ENCODE measurements around the gene PGBD5.

Gene PGBD5

DNA sequence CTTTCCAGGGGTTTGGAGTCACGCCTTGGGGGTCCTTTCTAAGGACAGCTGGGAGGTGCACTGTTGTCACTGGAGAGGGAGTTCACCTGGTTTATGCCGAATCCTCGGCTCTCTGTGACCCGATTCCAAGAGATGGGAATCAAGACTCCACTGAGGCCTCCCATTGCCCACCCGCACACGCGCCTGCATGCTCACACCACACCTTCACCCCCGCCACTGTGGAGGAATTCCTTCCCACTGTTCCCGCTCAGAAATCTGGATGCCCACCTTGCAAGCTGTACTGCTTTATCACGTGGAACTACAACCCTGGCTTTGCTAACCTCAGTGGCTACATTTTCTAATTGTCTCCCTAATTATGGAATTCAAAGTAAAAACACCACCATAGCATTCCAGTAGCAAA, 29.2 kb downstream of the PGBD5 start:
- DNase-seq: no peak
- H3K27me3 ChIP-seq (replicated peaks): no peaks in the 10 kb centered on the region
- TF ChIP-seq, protein P1, sequence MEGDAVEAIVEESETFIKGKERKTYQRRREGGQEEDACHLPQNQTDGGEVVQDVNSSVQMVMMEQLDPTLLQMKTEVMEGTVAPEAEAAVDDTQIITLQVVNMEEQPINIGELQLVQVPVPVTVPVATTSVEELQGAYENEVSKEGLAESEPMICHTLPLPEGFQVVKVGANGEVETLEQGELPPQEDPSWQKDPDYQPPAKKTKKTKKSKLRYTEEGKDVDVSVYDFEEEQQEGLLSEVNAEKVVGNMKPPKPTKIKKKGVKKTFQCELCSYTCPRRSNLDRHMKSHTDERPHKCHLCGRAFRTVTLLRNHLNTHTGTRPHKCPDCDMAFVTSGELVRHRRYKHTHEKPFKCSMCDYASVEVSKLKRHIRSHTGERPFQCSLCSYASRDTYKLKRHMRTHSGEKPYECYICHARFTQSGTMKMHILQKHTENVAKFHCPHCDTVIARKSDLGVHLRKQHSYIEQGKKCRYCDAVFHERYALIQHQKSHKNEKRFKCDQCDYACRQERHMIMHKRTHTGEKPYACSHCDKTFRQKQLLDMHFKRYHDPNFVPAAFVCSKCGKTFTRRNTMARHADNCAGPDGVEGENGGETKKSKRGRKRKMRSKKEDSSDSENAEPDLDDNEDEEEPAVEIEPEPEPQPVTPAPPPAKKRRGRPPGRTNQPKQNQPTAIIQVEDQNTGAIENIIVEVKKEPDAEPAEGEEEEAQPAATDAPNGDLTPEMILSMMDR (IDR thresholded peaks at IDR 0.05; ENCODE audit: low read depth, low read length, missing control alignments): no peak
- H3K36me3 ChIP-seq (replicated peaks): no peaks in the 10 kb centered on the region
- H3K4me3 ChIP-seq (ENCODE audit: low read depth, low read length): no peak overlapping the region
- in situ Hi-C loops (cut with HindIII; ENCODE audit: low pct_ligation_motif_present, low sequenced_read_pairs): no loop called here
- H3K27ac ChIP-seq: no peak overlapping the region

DNA sequence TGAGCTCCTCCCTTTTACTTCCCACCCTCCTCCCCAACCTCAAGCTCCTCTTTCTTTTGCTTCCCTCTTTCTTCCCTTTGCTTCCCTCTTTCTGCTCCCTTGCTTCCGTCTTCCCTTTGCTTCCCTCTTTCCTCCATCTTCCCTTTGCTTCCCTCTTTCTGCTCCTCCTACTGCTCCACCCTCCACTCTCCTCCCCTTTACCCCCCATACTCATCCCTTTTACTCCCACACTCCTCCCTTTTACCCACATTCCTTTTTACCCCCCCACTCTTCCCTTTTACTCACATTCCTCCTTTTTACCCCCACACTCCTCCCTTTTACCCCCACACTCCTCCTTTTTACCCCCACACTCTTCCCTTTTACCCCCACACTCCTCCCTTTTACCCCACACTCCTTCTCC, 30.2 kb downstream of the PGBD5 start:
- TF ChIP-seq, protein P1 (IDR thresholded peaks at IDR 0.05; ENCODE audit: low read depth, low read length, missing control alignments): no peak
- H3K4me3 ChIP-seq (ENCODE audit: low read depth, low read length): no peak overlapping the region
- H3K27ac ChIP-seq: no peak overlapping the region
- DNase-seq: no peak
- in situ Hi-C loops (cut with HindIII; ENCODE audit: low pct_ligation_motif_present, low sequenced_read_pairs): no loop called here
- no peaks in the 10 kb centered on the region for H3K27me3 ChIP-seq (replicated peaks)
- H3K36me3 ChIP-seq (replicated peaks): no peaks in the 10 kb centered on the region

DNA sequence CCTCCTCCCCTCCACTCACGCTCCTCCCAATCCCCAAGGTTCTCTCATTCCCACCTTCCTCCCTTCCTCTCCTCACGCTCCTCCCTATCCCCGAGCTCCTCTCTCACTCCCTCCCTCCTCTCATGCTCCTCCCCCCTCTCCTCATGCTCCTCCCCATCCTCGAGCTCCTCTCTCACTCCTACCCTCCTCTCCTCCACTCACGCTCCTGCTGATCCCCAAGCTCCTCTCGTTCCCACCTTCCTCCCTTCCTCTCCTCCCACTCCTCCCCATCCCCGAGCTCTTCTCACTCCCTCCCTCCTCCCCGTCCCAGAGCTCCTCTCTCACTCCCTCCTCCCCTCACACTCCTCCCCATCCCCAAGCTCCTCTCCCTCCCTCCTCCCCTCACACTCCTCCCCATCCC, 31.4 kb downstream of the PGBD5 start:
- Histone ChIP-seq H3K27me3 (replicated peaks) (no peaks in the 10 kb centered on the region), H3K27ac (no peak overlapping the region), H3K4me3 (ENCODE audit: low read depth, low read length) (no peak overlapping the region), H3K36me3 (replicated peaks) (no peaks in the 10 kb centered on the region)
- TF ChIP-seq, protein P1 (IDR thresholded peaks at IDR 0.05; ENCODE audit: low read depth, low read length, missing control alignments): no peak
- no peak for DNase-seq
- in situ Hi-C loops (cut with HindIII; ENCODE audit: low pct_ligation_motif_present, low sequenced_read_pairs): no loop called here

DNA sequence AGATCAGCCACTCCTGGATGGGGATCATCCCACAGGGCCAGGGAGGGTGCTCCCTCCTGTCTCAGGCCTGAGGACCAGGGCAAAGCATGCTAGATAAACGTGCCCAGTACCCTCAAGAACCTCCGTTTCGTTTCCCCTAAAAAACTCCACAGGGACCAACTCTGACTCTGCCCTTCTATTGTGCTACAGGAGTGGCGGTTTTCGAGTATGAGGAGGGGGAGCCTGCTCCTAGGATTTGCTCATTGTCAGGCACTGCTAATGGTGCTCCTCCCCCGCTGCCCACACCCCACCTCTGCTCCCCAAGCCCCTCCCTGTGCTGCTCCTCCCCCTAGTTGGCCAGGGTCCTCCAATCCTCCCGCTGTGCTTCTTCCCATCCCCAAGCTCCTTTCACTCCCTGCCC, 32.0 kb downstream of the PGBD5 start:
- in situ Hi-C loops (cut with HindIII; ENCODE audit: low pct_ligation_motif_present, low sequenced_read_pairs): no loop called here
- TF ChIP-seq, protein P1 (IDR thresholded peaks at IDR 0.05; ENCODE audit: low read depth, low read length, missing control alignments): no peak
- H3K36me3 ChIP-seq (replicated peaks): no peaks in the 10 kb centered on the region
- DNase-seq: no peak
- H3K4me3 ChIP-seq (ENCODE audit: low read depth, low read length): no peak overlapping the region
- H3K27ac ChIP-seq: no peak overlapping the region
- H3K27me3 ChIP-seq (replicated peaks): no peaks in the 10 kb centered on the region

DNA sequence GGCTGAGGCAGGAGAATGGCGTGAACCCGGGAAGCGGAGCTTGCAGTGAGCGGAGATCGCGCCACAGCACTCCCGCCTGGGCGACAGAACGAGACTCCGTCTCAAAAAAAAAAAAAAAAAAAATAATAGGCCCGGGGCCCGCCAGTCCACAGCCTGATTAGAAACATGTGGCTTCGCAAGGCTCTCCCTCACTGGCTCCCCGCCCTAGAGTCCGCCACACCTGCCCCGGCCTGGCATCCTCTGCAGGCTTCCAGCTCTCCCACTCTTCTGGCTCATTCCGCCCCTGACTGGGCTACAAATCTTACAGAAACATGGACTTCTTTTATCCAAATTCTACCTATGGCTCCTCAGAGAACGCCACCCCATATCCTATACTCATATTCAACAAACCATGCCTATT, 32.4 kb downstream of the PGBD5 start:
- H3K4me3 ChIP-seq (ENCODE audit: low read depth, low read length): no peak overlapping the region
- in situ Hi-C loops (cut with HindIII; ENCODE audit: low pct_ligation_motif_present, low sequenced_read_pairs): no loop called here
- no peaks in the 10 kb centered on the region for H3K36me3 ChIP-seq (replicated peaks)
- no peak for DNase-seq
- TF ChIP-seq, protein P1 (IDR thresholded peaks at IDR 0.05; ENCODE audit: low read depth, low read length, missing control alignments): no peak
- no peak overlapping the region for H3K27ac ChIP-seq
- H3K27me3 ChIP-seq (replicated peaks): no peaks in the 10 kb centered on the region

DNA sequence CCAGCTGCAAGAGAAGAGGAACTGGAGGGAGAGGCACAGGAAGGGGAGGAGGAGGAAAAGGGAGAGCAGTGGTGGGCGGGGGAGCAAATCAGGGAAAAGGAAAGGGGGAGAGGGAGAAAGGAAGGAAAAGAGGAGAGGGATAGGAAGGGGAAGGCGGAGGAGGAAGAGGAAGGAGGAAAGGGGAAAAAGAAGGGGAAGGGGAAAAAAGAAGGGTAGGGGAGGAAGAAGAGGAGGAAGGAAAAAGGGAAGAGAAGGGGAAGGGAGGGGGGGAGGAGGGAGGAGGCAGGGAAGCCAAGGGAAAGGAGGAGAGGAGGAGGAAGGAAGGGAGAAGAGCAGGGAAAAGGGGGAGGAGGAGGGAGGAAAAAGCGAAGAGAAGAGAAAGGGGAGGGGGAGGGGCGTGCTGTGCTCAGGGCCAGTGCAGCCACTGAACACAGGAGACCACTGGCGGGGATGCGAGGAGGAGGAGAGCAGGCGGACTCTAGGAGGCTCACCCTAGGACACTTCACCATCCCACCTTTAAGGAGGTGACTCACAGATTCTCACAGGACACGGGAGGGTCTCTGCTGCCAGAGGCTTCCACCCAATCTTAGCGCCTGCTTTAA, 33.1 kb downstream of the PGBD5 start:
- Histone ChIP-seq H3K27ac (no peak overlapping the region), H3K36me3 (replicated peaks) (no peaks in the 10 kb centered on the region), H3K4me3 (ENCODE audit: low read depth, low read length) (no peak overlapping the region), H3K27me3 (replicated peaks) (no peaks in the 10 kb centered on the region)
- no peak for DNase-seq
- TF ChIP-seq, protein P1 (IDR thresholded peaks at IDR 0.05; ENCODE audit: low read depth, low read length, missing control alignments): no peak
- in situ Hi-C loops (cut with HindIII; ENCODE audit: low pct_ligation_motif_present, low sequenced_read_pairs): no loop called here

Measured in brain microvascular endothelial cell (primary cell).